ENCODE data around the gene UPK1A.
"Not testable (repeated sequence)": the region's sequence is repeated elsewhere in the genome, so short reads cannot be mapped to it uniquely, and the experiment has no call there.

Gene UPK1A

DNA sequence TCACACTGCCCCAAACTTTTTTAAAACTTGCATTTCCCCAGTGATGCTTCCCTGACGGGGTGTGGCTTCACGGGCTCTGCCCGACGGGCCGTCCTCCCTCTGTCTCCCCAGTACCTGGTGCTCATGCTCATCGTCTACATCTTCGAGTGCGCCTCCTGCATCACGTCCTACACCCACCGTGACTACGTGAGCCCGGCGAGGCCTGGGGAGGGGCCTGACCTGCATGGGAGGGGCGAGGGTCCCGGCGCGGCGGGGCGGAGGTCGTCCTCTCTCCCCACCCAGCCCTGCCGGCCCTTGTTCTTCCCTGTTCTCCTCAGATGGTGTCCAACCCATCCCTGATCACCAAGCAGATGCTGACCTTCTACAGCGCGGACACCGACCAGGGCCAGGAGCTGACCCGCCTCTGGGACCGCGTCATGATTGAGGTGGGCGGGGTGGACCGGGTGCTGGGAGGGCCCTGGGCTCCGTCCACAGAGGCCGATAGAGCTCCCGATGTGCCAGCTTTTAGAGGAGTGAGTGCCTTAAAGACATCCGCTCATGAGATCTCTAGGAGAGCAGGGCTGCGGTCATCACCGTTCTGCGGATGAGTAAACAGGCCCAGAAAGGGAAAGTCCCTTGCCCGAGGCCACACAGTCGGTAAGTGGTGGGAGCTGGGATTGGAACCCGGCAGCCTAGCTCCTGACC is 6.9 kb downstream of the UPK1A start:
- Histone ChIP-seq H3K27ac (no peak overlapping the region), H3K4me3 (ENCODE audit: low read depth in 1 of 2, low read length in 1 of 2) (no peak overlapping the region)
- TF ChIP-seq, protein P1, sequence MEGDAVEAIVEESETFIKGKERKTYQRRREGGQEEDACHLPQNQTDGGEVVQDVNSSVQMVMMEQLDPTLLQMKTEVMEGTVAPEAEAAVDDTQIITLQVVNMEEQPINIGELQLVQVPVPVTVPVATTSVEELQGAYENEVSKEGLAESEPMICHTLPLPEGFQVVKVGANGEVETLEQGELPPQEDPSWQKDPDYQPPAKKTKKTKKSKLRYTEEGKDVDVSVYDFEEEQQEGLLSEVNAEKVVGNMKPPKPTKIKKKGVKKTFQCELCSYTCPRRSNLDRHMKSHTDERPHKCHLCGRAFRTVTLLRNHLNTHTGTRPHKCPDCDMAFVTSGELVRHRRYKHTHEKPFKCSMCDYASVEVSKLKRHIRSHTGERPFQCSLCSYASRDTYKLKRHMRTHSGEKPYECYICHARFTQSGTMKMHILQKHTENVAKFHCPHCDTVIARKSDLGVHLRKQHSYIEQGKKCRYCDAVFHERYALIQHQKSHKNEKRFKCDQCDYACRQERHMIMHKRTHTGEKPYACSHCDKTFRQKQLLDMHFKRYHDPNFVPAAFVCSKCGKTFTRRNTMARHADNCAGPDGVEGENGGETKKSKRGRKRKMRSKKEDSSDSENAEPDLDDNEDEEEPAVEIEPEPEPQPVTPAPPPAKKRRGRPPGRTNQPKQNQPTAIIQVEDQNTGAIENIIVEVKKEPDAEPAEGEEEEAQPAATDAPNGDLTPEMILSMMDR (IDR thresholded peaks at IDR 0.05), result no peak

DNA sequence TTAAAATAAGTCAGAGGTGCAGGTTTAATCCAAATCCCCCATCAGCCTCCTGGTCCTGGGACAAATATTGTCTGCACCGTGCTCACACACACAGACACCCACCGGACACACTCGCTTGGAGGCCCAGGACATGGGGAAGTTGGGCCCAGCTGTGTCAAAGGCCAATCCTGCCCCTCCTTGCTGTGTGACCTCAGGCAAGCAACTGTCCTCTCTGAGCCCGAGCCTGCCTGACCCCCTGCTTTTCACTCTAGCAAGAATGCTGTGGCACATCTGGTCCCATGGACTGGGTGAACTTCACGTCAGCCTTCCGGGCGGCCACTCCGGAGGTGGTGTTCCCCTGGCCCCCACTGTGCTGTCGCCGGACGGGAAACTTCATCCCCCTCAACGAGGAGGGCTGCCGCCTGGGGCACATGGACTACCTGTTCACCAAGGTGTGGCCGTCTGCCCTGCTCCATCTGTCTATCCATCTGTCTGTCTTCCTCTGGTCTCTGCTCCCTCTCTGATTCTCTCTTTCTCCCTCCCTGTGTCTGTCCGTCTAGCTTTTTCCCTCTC is 9.3 kb downstream of the UPK1A start:
- Histone ChIP-seq H3K27me3 (peaks cover 53% of the 10 kb centered on the region), H3K9me3 (no peaks in the 10 kb centered on the region), H3K4me3 (ENCODE audit: low read depth in 1 of 2, low read length in 1 of 2) (no peak overlapping the region), H3K36me3 (no peaks in the 10 kb centered on the region), H3K4me1 (ENCODE audit: control insufficient read depth in 1 of 2, insufficient read depth in 1 of 2, low read depth in 1 of 2, low read length in 1 of 2) (no peaks in the 10 kb centered on the region), H3K27ac (no peak overlapping the region)
- TF ChIP-seq, protein P1 (IDR thresholded peaks at IDR 0.05), result no peak

More for the DNA sequence above, 6.9 kb downstream of the UPK1A start:
- Histone ChIP-seq H3K9me3 (no peaks in the 10 kb centered on the region), H3K36me3 (no peaks in the 10 kb centered on the region), H3K4me1 (ENCODE audit: control insufficient read depth in 1 of 2, insufficient read depth in 1 of 2, low read depth in 1 of 2, low read length in 1 of 2) (no peaks in the 10 kb centered on the region), H3K27me3 (peaks cover 71% of the 10 kb centered on the region)

DNA sequence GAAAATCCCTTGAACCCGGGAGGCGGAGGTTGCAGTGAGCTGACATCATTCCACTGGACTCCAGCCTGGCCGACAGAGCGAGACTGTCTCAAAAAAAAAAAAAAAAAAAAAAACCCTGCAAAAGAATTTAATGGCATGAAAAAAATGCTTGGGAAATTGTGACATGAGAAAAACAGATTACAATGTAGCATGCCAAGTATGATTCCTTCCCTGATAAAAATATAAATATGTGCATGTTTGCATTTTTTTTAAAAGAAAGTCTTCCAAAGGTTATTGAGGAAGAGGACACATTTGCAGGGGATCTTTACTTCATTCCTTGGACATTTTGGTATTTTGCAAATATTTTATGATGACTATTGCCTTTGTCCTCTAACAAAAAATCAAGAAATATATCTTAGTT is 23.5 kb downstream of the UPK1A start:
- Histone ChIP-seq H3K9me3 (no peaks in the 10 kb centered on the region), H3K36me3 (no peaks in the 10 kb centered on the region), H3K4me3 (ENCODE audit: low read depth in 1 of 2, low read length in 1 of 2) (no peak overlapping the region), H3K4me1 (ENCODE audit: control insufficient read depth in 1 of 2, insufficient read depth in 1 of 2, low read depth in 1 of 2, low read length in 1 of 2) (no peaks in the 10 kb centered on the region), H3K27me3 (peaks cover 3% of the 10 kb centered on the region), H3K27ac (no peak overlapping the region)
- TF ChIP-seq, protein P1 (IDR thresholded peaks at IDR 0.05), result no peak

DNA sequence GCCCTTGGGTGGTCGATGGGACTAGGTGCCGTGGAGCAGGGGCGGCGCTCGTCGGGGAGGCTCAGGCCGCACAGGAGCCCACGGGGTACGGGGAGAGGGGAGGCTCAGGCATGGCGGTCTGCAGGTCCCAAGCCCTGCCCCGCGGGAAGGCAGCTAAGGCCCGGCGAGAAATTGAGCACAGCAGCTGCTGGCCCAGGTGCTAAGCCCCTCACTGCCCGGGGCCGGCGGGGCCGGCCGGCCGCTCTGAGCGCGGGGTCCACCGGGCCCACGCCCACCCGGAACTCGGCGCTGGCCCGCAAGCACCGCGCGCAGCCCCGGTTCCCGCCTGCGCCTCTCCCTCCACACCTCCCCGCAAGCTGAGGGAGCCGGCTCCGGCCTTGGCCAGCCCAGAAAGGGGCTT is 24.8 kb downstream of the UPK1A start:
- H3K27me3 ChIP-seq; H3K4me1 ChIP-seq (ENCODE audit: control insufficient read depth in 1 of 2, insufficient read depth in 1 of 2, low read depth in 1 of 2, low read length in 1 of 2): not testable (repeated sequence)

DNA sequence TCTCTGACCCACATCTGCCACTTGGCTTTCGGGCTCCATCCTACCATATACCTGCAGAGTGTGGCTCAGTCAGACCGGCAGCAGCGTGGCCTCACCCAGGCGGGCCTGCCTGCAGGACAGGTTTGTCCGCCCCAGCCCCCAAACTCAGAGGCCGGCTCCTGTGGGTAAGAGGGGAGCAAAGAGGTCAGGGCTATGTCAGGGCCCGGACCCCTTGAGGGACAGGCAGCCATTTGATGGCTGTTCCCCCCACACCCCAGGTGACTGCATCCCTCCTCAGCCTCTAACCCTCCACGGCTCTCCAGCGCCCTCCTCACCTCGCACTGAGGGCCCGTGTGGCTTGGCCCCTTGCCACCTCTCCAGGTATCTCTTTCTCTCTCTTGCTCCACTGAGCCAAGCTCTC is 25.7 kb downstream of the UPK1A start:
- no peak overlapping the region for H3K4me3 ChIP-seq (ENCODE audit: low read depth in 1 of 2, low read length in 1 of 2)
- no peaks in the 10 kb centered on the region for H3K4me1 ChIP-seq (ENCODE audit: control insufficient read depth in 1 of 2, insufficient read depth in 1 of 2, low read depth in 1 of 2, low read length in 1 of 2)
- no peaks in the 10 kb centered on the region for H3K9me3 ChIP-seq
- TF ChIP-seq, protein P1 (IDR thresholded peaks at IDR 0.05), result no peak
- peaks cover 3% of the 10 kb centered on the region for H3K27me3 ChIP-seq
- H3K36me3 ChIP-seq, result no peaks in the 10 kb centered on the region
- no peak overlapping the region for H3K27ac ChIP-seq

More for the DNA sequence above, 24.8 kb downstream of the UPK1A start:
- H3K36me3 ChIP-seq; H3K27ac ChIP-seq; H3K4me3 ChIP-seq (ENCODE audit: low read depth in 1 of 2, low read length in 1 of 2); H3K9me3 ChIP-seq: not testable (repeated sequence)

DNA sequence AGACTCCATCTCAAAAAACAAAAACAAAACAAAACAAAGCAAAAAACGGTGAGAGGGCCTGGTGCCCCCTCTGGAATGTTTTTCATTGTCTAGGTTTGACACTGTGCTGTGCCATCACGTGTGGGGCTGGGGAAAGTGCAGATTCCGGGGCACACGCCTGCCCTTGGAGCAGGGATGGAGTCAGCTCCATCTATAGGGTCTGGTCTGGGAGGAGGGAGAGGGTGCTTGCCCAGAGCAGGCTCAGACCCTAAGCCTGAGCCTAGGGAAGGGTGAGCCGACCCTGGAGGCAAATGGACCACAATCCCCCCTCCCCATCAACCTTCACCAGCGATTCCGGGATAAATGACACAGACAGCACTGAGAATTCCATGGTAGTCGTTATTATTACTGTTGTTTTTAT is 27.1 kb downstream of the UPK1A start:
- Histone ChIP-seq H3K4me3 (ENCODE audit: low read depth in 1 of 2, low read length in 1 of 2) (no peak overlapping the region), H3K9me3 (no peaks in the 10 kb centered on the region), H3K36me3 (no peaks in the 10 kb centered on the region), H3K4me1 (ENCODE audit: control insufficient read depth in 1 of 2, insufficient read depth in 1 of 2, low read depth in 1 of 2, low read length in 1 of 2) (no peaks in the 10 kb centered on the region), H3K27ac (no peak overlapping the region), H3K27me3 (peaks cover 3% of the 10 kb centered on the region)
- TF ChIP-seq, protein P1 (IDR thresholded peaks at IDR 0.05), result no peak

Measured in neutrophil (primary cell).